HEK293 (cell line): Measurements from ENCODE around the gene BIK.
A peak's percentile ranks its signal among the peaks of the same experiment; 100 is the strongest.

Experiments used
- CTCF ChIA-PET: fragments of 350-600 bp; formaldehyde crosslinking; extraction: SDS; loops from one replicate; lab custom pipeline; 2021; ENCODE audit warnings: antibody characterized with exemption; lab: Yijun Ruan, JAX
- POLR2A ChIA-PET: fragments of 300-600 bp; formaldehyde crosslinking; extraction: SDS; loops from one replicate; lab custom pipeline; 2020; ENCODE audit warnings: antibody characterized with exemption, inconsistent platforms; lab: Yijun Ruan, JAX
- H3K27ac ChIP-seq: fragments of 200-500 bp; sonication (Bioruptor generic); 2 replicates; pipeline ENCODE4 v1.5.1; 2014; ENCODE audit warnings: low read depth, low read length, control low read depth, inconsistent platforms; ENCODE audit errors: extremely low read depth
- H3K36me3 ChIP-seq, 2 experiments: fragments of 200-500 bp in 1 of 2; sonication (Bioruptor generic) in 1 of 2; 1 replicate in 1 of 2; 2 replicates in 1 of 2; pipeline ENCODE4 v1.5.1; 2014 to 2017; ENCODE audit warnings: inconsistent platforms in 2 of 2, low read length in 2 of 2; ENCODE audit not compliant: control insufficient read depth in 2 of 2, insufficient read depth in 1 of 2
- H3K4me1 ChIP-seq: fragments of 200-500 bp; sonication (Bioruptor generic); 2 replicates; pipeline ENCODE4 v1.5.1; 2014; ENCODE audit warnings: mild to moderate bottlenecking, low read length, inconsistent platforms; ENCODE audit not compliant: control insufficient read depth, insufficient read depth
- H3K4me3 ChIP-seq: 2 replicates; pipeline ENCODE4 v1.5.1; 2011; ENCODE audit warnings: low read depth, mild to moderate bottlenecking, control low read depth, low read length, moderate library complexity
- H3K9me3 ChIP-seq: fragments of 200-500 bp; sonication (Bioruptor generic); 2 replicates; pipeline ENCODE4 v1.5.1; 2014; ENCODE audit warnings: low read depth, low read length, inconsistent platforms; ENCODE audit not compliant: control insufficient read depth, insufficient read depth
- ZIC2 ChIP-seq: fragments of 450-650 bp; formaldehyde crosslinking; IDR thresholded peaks from 2 replicates; pipeline ENCODE4 v1.5.1; 2016; ENCODE audit warnings: missing biosample characterization, missing genetic modification characterization
- ZNF530 ChIP-seq: fragments of 450-650 bp; formaldehyde crosslinking; IDR thresholded peaks from 2 replicates; pipeline ENCODE4 v1.5.1; 2016; ENCODE audit warnings: low read depth, missing biosample characterization, missing genetic modification characterization

The BIK gene

DNA sequence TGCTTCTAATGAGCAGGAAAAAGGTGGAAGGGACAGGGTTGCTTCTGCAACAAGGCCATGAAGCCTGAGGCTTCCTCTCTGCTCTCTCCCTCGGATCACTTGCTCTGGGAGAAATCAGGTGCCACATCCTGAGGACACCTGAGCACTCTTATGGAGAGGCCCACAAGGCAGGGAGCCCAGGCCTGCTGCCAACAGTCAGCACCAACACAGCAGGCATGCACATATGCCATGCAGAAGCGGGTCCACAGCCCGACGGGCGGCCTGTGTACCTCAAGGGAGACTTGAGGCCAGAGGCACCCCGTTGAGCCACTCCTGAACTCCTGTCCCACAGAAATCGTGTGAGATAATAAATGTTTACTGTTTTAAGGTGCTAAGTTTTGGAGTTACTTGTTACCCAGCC lies 66.9 kb downstream of the BIK start:
- Histone ChIP-seq H3K27ac (no peak overlapping the region), H3K36me3 (peaks cover 29 to 90% of the 10 kb centered on the region in 2 experiments; a peak in 2 of 3 replicates), H3K9me3 (no peaks in the 10 kb centered on the region), H3K4me1 (no peaks in the 10 kb centered on the region), H3K4me3 (no peak overlapping the region)
- ChIA-PET POLR2A (no interaction called here), CTCF (no interaction called here)
- no peak for TF ChIP-seq ZNF530 (tag by site-specific recombination)
- TF ChIP-seq ZIC2 (tag by site-specific recombination), result peak; percentile 24; the same call in 1 of the 2 replicates
